ENCODE data around the gene YBX2. TPM values are rescaled to one million over a fixed set of nuclear protein-coding genes. Genes with fewer than 3 reads are reported as not detected.
"Not testable (repeated sequence)": the region's sequence is repeated elsewhere in the genome, so short reads cannot be mapped to it uniquely, and the experiment has no call there.

The YBX2 gene
- total RNA-seq, 1 donor from 2014 or later = 0.77 TPM

GRCh38 chr17:7253082-7253481 is 41.4 kb downstream of the YBX2 start:
- no peak for DNase-seq
- no peak for ATAC-seq
- intact Hi-C loops (cut with micrococcal nuclease) = no loop called here

- intact Hi-C loops (cut with micrococcal nuclease) = no loop called here
- peak; percentile 96 for DNase-seq
- peak; percentile 80 for ATAC-seq
These were observed 42.0 kb downstream of the YBX2 start, which contains the start of gene ELP5 for GRCh38 chr17:7252176-7253043. ELP5 (plus strand) TSS chr17:7252215; CDS start chr17:7252551, 336 bp downstream.

GRCh38 chr17:7251661-7252175 is 42.7 kb downstream of the YBX2 start, which contains the start of gene CTDNEP1:
CTDNEP1 (minus strand) TSS chr17:7251734; CDS start chr17:7251296, 438 bp downstream.
- intact Hi-C loops (cut with micrococcal nuclease) = no loop called here
- peak; percentile 99 for DNase-seq
- peak; percentile 94 for ATAC-seq

- intact Hi-C loops (cut with micrococcal nuclease) = no loop called here
- ATAC-seq = no peak
- DNase-seq = peak; percentile 41
These were observed 43.5 kb downstream of the YBX2 start for GRCh38 chr17:7250695-7251627.

GRCh38 chr17:7249830-7250229 is 44.6 kb downstream of the YBX2 start:
- intact Hi-C loops (cut with micrococcal nuclease) = no loop called here
- DNase-seq (no peak), ATAC-seq (no peak)

- ATAC-seq (no peak), DNase-seq (no peak)
- intact Hi-C loops (cut with micrococcal nuclease) = no loop called here
These were observed 45.2 kb downstream of the YBX2 start for GRCh38 chr17:7249214-7249613.

- intact Hi-C loops (cut with micrococcal nuclease) = no loop called here
- ATAC-seq (no peak), DNase-seq (no peak)
These were observed 45.6 kb downstream of the YBX2 start for GRCh38 chr17:7248796-7249195.

- DNase-seq (no peak), ATAC-seq (no peak)
- intact Hi-C loops (cut with micrococcal nuclease) = no loop called here
These were observed 47.7 kb downstream of the YBX2 start for GRCh38 chr17:7246779-7247178.

- intact Hi-C loops (cut with micrococcal nuclease); ATAC-seq; DNase-seq: not testable (repeated sequence)
These were observed 50.6 kb downstream of the YBX2 start for GRCh38 chr17:7243838-7244237.

GRCh38 chr17:7243453-7243729 is 51.0 kb downstream of the YBX2 start:
- intact Hi-C loops (cut with micrococcal nuclease) = no loop called here
- ATAC-seq = no peak
- DNase-seq = no peak

GRCh38 chr17:7242717-7243452 is 51.6 kb downstream of the YBX2 start:
- intact Hi-C loops (cut with micrococcal nuclease) = no loop called here
- DNase-seq (peak; percentile 98), ATAC-seq (peak; percentile 63)

GRCh38 chr17:7241783-7242716 is 52.4 kb downstream of the YBX2 start, which contains the start of gene GABARAP:
GABARAP (minus strand) TSS chr17:7242449; CDS start chr17:7242330, 119 bp downstream.
- intact Hi-C loops (cut with micrococcal nuclease) = no loop called here
- ATAC-seq (peak; percentile 52), DNase-seq (peak; percentile 95)

- DNase-seq = no peak
- intact Hi-C loops (cut with micrococcal nuclease) = no loop called here
- ATAC-seq = no peak
These were observed 53.2 kb downstream of the YBX2 start for GRCh38 chr17:7241090-7241733.

- intact Hi-C loops (cut with micrococcal nuclease) = no loop called here
- DNase-seq (no peak), ATAC-seq (no peak)
These were observed 54.1 kb downstream of the YBX2 start for GRCh38 chr17:7240375-7240774.

- ATAC-seq (peak; percentile 75), DNase-seq (peak; percentile 99)
- intact Hi-C loops (cut with micrococcal nuclease) = no loop called here
These were observed 55.1 kb downstream of the YBX2 start, which contains the start of gene PHF23 for GRCh38 chr17:7239091-7240027. PHF23 (minus strand) TSS chr17:7239457; CDS start chr17:7239279, 178 bp downstream.

GRCh38 chr17:7238420-7239090 is 55.9 kb downstream of the YBX2 start:
- intact Hi-C loops (cut with micrococcal nuclease) = no loop called here
- ATAC-seq (no peak), DNase-seq (no peak)

Measured in left ventricle myocardium superior (tissue), 1 donor.